Measurements from ENCODE around the gene PSMD3.
A peak's percentile ranks its signal among the peaks of the same experiment; 100 is the strongest.
"Not testable (repeated sequence)": the region's sequence is repeated elsewhere in the genome, so short reads cannot be mapped to it uniquely, and the experiment has no call there.

PSMD3 gene

GRCh38 chr17:39980351-39981206, at the start of gene PSMD3:
PSMD3 (plus strand) TSS chr17:39980807; CDS start chr17:39980971, 164 bp downstream.
- peak; percentile 98 for DNase-seq

GRCh38 chr17:39933912-39934311, 46.7 kb upstream of the PSMD3 start:
- no peak for DNase-seq

GRCh38 chr17:39934324-39934723, 46.3 kb upstream of the PSMD3 start:
- DNase-seq: no peak

- no peak for DNase-seq
Measured at GRCh38 chr17:39935909-39936308, 44.7 kb upstream of the PSMD3 start.

- DNase-seq: no peak
Measured at GRCh38 chr17:39937447-39937846, 43.2 kb upstream of the PSMD3 start.

- DNase-seq: no peak
Measured at GRCh38 chr17:39938140-39938869, 42.3 kb upstream of the PSMD3 start.

- no peak for DNase-seq
Measured at GRCh38 chr17:39939106-39939505, 41.5 kb upstream of the PSMD3 start.

- DNase-seq: no peak
Measured at GRCh38 chr17:39939588-39940419, 40.8 kb upstream of the PSMD3 start.

- no peak for DNase-seq
Measured at GRCh38 chr17:39943702-39944392, 36.8 kb upstream of the PSMD3 start.

GRCh38 chr17:39944393-39944711, 36.3 kb upstream of the PSMD3 start:
- DNase-seq: no peak

GRCh38 chr17:39946551-39947330, 33.9 kb upstream of the PSMD3 start:
- no peak for DNase-seq

- DNase-seq: not testable (repeated sequence)
Measured at GRCh38 chr17:39948489-39948828, 32.1 kb upstream of the PSMD3 start.

GRCh38 chr17:39949028-39949427, 31.6 kb upstream of the PSMD3 start:
- DNase-seq: no peak

- DNase-seq: no peak
Measured at GRCh38 chr17:39950871-39951348, 29.7 kb upstream of the PSMD3 start.

- no peak for DNase-seq
Measured at GRCh38 chr17:39951924-39952679, 28.5 kb upstream of the PSMD3 start.

- DNase-seq: peak; percentile 78
Measured at GRCh38 chr17:39952680-39953470, 27.7 kb upstream of the PSMD3 start.

GRCh38 chr17:39953471-39953888, 27.1 kb upstream of the PSMD3 start:
- DNase-seq: no peak

GRCh38 chr17:39954876-39955275, 25.7 kb upstream of the PSMD3 start:
- no peak for DNase-seq

GRCh38 chr17:39955726-39956225, 24.8 kb upstream of the PSMD3 start:
- DNase-seq: no peak

- no peak for DNase-seq
Measured at GRCh38 chr17:39960524-39961041, 20.0 kb upstream of the PSMD3 start.
